Activated CD8-positive, alpha-beta memory T cell treated with anti-CD3 and anti-CD28 coated beads for 1 hour (primary cell): ENCODE results near the gene SF3B5.
"Not testable (repeated sequence)": the region's sequence is repeated elsewhere in the genome, so short reads cannot be mapped to it uniquely, and the experiment has no call there.

Source experiments
- DNase-seq, 2 donors: peaks; one replicate each; pipeline ENCODE4 v3.0.0-alpha.2; 2020; ENCODE audit warnings: low read depth in 1 of 2; ENCODE audit errors: extremely low read depth in 1 of 2

The SF3B5 gene

DNA sequence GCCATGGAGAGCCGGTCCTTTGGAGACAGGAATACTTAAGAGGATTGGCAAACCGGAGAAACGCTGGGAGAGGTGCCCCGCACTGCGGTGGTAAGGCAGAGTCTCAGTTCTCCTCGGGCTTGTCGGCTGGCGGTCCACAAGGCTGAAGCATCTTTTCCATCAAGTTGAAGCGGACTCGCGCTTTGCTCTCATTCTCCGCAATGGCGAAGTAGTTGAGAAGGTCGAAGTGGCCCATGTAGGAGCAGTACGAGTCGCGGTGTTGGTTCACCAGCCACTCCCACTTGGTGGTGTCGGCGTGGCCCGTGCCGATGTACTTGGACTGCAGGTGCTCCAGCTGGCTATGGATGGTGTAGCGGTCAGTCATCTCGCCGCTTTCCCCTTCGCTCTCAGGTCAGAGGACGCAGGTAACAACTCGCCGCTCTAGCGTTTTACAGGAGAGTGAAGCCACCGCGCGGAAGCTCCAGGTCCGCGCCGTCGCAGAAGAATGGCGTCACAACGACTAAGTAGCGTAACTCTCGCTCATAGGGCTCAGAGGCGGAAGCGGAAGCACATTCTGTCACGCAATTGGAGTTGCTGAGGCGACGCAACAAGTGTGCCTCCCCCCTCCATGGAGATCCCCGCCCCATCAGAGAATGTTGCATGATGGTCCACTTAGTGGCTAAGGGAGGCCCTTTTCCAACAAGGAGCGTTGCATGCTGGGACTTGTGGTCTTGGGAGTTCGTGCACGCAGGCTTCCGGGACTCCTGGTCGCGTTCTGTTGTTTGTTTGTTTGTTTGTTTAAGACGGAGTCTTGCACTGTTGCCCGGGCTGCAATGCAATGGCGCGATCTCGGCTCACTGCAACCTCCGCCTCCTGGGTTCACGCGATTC is at the start of gene SF3B5:
Gene SF3B5 (minus strand): TSS at position 440 of the 869 bp plus-strand sequence. CDS start 76 bp downstream, at position 364.
- DNase-seq = peak; percentile 95 to 96

DNA sequence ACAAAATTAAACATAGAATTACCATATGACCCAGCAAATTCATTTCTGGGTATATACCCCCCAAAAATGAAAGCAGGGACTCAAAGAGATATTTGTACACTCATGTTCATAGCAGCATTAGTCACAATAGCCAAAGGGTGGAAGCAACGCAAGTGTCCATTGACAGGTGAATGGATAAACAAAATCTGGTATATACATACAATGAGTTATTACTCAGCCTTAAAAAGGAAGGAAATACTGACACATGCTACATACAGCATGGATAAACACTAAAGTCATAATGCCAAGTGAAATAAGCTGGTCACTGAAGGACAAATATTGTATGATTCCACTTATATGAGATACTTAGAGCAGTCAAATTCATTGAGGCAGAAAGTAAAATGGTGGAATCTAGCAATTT is 49.6 kb upstream of the SF3B5 start:
- no peak for DNase-seq

DNA sequence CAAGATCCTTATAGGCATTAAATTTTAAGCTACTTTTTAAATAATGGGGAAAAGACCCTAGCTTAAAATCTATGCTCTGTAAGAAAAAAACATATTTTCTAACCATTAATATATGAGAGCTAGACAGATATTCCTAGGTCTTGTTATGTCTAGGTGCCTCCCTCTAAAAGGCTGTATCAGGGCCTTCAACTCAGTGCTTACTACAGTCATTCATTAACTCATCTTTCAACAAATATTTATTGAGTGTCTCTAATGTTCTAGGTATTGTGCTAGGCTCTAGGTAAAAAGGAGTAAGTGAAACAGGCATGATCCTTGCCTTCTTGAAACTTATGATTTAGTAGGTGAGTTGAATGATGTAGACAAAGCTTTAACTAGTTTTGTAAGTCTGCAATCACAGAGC is 48.5 kb upstream of the SF3B5 start:
- no peak for DNase-seq

DNA sequence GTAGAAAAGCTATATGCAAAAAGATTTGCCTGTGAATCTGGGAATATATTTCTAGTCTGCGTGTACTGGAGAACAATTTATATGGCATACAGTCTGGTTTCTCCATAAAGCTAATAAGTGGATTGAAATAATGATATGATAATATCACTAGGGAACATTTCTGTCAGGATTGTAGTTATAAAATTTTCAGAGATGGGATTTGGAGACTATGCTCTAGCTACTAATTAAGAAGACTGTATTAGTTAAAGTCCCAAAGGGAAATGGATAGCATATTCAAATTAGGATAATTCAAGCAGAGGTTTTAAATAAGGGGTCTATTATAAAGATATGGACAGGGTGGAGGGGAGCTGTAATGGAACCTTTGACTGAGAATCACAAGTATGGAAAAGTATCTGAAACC is 47.7 kb upstream of the SF3B5 start:
- no peak for DNase-seq

DNA sequence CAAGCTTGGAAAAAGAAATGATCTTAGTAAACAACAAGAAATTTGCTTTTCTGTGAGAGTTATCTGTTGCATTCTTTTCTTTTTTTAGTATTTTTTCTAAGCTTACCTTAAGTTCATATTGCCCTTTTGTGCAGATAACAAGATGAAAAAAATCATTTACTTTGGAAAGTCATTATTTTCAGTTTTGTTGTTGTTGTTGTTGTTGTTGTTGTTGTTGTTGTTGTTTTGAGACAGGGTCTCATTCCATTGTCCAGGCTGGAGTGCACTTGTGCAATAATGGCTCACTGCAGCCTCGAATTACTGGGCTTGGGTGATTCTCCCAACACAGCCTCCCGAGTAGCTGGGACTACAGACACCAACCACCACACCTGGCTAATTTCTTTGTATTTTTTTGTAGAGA is 46.1 kb upstream of the SF3B5 start:
- no peak for DNase-seq

DNA sequence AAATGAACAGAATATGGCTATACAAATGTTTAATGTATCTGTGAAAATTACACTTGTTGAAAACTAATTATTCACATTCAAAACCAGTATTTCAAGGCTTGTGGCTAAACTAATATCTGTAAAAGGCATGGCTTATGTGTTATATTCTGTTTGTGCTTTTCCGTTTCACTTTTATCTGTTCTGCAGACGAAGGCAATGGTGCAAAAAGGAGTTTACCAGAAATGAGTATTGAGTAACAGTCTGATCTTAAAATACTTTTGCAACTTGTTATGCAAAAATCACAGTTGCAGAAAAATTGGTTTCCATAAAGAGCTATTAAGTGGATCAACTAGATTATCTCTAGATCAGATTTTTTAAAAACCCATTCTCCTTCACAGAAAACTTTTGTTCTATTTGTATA is 45.5 kb upstream of the SF3B5 start:
- no peak for DNase-seq

DNA sequence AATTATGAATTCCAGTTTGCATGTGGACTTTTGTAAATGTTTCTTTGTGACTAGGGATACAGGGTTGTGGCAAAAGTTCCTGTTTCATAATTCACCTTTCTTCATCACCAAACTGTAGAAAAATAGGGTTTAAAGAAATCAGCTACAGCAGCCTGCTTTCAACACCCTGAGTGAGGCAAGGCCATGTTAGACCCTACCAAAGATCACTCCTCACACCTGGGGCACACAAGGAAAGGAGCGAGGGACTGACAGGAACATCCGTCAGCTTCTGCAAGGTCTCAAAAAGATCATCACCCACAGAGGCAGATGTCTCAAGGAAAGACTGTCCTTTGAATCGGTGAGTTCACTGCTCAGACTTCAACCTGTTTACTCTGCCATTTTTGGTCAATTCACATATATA is 44.4 kb upstream of the SF3B5 start:
- DNase-seq = no peak

DNA sequence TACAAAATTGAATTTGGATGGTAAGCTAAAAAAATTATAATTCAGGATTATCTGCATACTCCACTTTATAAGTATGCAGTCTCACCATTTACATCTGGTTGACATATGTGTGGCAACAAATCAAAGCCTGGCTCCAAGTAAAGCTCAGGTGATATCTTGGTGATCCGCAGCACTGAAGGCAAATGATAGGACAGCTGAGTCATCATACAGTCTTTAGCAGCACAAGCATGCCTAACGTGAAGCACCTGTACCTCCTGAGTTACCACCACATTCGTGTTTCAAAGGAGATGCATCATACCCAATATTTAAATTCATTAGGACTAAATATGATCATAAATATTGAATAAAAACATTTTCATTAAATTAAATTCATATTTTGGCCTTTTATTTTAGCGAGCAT is 43.2 kb upstream of the SF3B5 start:
- no peak for DNase-seq

DNA sequence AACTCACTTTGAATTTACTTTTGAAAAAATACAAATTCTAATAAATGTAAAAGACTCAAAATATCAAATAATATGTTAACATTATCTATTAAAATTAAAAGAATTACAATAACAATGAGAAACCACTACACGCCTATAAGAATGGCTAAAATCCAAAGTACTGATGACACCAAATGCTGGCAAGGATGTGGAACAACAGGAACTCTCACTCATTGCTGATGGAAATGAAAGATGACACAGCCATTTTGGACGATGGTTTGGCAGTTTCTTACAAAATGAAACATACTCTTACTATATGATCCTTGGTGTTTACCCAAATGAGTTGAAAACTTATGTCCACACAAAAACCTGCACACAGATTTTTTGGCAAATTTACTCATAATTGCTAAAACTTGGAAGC is 39.4 kb upstream of the SF3B5 start:
- no peak for DNase-seq

DNA sequence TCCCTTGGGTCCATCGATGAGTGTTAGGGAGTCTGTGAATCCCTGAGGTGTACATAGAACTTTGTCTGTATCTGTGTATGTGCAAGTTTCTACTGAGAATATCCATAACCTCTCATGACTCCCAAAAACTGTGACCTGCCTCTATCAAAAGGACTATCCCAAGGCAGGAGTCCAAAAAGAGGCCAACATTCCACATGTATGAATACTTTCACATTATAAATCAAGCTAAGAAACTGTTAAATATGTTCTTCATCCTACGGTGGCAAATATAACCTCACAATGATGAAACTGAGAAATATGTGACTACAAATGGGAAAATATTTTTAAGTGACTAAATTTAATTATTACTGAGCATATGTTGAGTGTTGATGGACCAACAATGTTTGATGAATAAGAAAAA is 38.8 kb upstream of the SF3B5 start:
- no peak for DNase-seq

DNA sequence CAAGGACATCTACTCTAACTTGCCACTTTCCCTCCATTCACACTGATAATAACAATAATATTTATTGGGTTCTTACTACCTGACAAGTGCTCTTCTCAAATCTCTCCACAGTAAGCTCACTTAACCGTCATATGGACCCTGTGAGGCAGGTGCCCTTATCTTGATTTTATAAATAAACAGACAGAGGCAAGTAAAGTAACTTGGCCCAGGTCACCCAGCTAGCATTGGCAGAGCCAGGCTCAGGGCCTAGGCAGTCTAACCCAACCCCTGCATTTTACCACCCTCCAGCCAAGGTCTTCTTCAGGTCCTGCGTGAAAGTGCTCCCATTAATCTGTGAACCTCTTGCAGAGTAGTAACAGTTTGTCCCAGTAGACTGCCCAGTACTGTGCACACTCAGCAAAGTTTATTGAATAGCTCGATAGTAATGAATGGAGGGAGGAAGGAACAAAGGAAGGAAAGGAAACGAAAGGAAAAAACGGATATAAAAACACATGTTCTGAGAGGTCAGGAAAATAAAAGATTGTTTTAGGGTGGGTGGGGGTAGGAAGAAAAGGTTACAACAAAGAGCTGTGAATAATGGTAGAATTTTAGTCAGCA is 38.0 kb upstream of the SF3B5 start:
- DNase-seq = no peak

DNA sequence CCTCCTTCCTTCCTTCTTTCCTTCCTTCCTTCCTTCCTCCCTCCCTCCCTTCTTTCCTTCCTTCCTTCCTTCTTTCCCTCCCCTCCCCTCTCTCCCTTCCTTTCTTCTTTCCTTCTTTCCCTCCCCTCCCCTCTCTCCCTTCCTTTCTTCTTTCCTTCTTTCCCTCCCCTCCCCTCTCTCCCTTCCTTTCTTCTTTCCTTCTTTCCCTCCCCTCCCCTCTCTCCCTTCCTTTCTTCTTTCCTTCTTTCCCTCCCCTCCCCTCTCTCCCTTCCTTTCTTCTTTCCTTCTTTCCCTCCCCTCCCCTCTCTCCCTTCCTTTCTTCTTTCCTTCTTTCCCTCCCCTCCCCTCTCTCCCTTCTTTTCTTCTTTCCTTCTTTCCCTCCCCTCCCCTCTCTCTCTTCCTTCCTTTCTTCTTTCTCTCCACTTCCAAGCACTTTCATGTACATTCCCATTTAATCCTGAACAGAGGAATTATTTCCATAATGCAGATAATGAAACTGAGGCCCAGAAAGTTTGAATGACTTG is 36.9 kb upstream of the SF3B5 start:
- not testable (repeated sequence) for DNase-seq

DNA sequence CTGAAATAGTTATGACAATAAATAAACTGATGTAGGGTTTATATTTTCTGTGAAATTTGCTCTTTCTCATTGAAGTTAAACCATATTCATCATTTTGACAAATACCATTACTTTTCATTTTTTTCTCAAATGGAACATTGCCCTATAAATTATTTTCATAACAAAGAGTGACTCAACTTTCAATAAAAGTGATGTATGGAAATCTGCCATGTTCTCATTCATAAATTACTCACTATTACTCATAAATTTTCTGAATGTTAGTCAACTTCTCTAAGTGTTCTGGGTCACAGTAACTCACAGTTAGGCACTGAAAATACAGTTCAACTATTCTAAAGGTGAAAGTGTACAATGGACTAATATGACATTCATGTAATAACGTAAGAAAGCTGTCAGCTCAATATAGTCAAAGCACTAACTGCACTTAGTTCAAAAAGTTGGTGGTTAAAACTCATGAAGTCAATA is 35.9 kb upstream of the SF3B5 start:
- DNase-seq = no peak

DNA sequence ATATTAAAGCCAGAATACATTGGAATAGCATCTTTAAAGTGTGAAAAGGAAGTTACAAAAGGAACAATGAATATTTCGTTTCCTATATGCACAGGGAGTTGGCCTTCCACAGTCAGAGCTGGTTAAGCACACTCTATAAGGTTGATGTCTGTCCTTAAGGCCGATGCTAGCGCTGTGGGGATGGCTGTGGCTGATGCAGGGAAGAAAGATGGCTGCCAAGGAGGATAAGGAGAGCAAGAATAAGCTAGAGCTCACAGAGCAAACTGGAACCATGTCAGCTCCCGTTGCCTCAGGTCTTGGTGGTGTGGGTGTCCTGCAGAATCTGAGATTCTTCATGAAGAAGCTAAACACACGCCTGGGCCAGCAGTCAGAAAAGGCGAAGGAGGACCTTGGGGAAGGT is 34.1 kb upstream of the SF3B5 start:
- no peak for DNase-seq

DNA sequence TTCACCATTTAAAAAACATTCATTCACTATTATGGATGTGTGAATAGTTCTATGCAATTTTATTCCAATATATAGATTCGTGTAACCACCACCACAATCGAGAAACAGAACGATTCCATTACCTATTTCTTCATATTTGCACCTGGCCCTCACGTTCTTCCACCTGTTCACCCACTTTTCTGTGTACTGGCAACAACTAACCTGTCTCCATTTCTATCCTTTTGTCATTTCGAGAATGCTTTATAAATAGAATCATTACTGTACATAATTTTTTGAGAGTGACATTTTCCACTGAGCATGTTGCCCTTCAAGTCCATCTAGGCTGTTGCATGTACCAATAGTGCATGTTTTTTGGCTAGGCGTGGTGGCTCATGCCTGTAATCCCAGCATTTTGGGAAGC is 31.7 kb upstream of the SF3B5 start:
- no peak for DNase-seq

DNA sequence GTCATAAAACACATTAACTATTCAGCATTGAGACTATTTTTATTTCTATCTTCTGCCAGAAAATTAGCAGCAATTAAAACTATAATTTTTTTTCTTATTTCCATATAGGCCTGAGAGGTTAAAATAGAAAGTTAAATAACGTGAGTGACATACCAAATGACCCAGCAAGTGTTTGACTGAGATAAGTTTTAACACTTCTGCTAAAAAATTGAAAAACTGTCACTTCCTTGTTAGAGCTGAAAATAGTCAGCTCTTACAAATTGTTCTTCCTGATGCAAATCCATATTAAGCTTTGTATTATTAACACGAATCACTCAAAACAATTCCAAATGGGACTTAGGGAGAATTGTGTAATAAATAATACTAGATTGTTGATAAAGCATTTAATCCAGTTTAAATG is 28.5 kb upstream of the SF3B5 start:
- DNase-seq = no peak

DNA sequence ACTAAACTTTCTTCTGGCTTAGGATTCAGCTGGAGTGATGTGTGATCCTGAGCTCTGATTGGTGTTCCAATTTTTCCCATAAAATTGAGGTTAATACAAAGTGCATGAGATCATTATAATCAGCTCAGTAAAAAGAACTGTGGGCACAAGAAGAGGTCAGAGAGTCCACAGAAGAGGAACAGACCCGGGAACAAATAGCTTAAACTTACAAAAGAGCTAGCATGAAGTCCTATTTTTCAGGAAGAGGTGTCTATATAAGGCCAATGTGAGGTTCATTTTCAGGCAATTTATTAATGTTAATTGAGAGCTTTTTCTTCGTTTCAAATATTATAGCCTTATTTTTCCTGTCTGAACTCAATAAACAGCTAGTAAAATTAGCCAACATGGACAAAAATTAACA is 28.0 kb upstream of the SF3B5 start:
- no peak for DNase-seq

DNA sequence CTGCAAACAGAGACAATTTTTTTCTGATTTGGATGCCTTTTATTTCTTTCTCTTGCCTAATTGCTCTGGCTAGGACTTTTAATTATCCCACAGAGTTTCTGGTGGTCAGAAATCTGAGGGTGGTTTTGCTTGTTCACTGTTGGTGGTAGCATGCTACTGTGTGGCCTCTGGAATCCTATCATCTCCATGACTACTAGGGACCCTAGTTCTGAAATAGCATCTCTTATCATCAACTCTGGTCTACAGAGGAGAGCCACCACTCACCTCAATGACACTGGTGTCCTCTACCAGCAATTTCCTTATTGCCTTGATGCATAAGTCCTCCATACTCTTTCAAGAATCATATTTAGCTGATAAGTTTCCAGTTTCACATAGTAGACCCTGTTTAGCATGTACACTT is 27.5 kb upstream of the SF3B5 start:
- DNase-seq = no peak

DNA sequence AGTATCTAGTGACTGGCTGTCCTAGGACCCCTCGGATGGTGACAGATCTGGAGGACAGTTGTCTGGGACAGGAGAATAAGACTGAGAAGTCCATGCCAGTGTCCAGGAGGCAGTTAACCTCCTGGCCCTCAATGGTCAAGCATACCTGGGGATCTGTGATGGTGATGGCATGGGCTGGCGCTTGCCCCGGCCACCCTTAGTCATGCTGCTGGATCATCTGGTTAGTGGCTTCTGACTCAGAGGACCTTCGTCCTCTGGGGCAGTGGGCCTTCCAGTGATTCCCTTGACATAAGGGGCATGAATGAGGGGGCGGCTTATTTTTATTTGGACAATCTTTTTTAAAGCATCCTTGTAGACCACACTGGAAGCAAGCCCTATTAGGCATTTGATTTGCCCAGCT is 24.0 kb upstream of the SF3B5 start:
- no peak for DNase-seq

DNA sequence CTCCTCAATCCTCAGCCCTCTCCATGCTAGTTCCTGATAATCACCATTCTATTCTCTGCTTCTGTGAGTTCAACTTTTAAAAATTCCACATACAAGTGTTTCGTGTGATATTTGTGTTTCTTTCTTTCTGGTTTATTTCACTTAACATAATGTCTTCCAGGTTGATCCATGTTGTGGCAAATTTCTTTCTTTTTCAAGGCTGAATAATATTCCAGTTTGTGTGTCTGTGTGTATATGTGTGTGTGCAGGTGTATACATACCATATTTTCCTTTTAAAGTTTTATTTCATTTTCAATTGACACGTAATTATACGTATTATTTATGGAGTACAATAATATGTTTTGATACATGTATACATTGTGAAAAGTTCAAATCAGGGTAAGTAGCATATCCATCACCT is 19.8 kb upstream of the SF3B5 start:
- no peak for DNase-seq

DNA sequence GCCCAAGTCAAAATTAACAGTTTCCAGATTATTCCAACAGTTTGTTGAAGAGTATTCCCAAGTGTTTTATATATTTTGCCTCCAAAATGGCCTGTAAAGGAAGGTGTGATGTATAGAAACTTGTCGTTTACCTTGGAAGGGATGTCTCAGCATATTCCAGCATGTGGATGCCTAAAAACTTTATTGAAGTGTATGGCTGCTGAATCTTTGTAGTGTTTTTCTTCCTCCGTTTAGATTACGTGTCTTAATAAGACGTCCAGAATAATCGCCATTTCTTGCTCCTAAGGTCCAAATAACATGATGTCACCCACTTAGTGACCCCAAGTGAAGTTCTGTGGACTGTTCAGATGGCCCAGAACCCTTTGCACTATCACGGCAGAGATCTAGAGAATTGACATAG is 18.0 kb upstream of the SF3B5 start:
- no peak for DNase-seq

DNA sequence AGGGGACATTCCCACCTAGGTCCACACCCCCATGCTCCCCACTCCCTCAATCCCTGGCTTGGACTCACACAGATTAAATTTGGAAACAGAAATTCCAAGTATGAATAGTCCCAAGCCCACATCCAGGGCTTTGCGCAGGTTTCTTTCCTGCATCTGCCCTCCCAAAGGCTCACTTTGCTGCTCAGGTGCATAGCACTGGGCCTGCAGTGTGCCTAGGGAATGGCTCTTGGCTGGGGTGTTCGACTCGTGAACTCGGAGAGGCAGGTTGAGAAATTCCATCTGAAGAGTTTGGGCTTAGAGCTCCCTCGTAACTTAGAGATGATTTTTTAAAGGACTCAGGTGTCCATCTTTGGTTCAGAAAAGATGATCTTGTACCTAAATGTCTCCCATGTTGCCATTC is 14.8 kb upstream of the SF3B5 start:
- DNase-seq = no peak
